HG03159 (cell line): ENCODE results near the gene COMMD9.

Experiments used
- ATAC-seq: cut with Tn5 transposase; IDR thresholded peaks from one replicate; pipeline ENCODE4 v1.9.1; 2021; ENCODE audit warnings: mild to moderate bottlenecking, moderate library complexity; ENCODE audit not compliant: unreplicated experiment

The COMMD9 gene

GRCh38 chr11:36227044-36227443 lies 62.2 kb downstream of the COMMD9 start:
- ATAC-seq: no peak

- no peak for ATAC-seq
These were observed 64.9 kb downstream of the COMMD9 start for GRCh38 chr11:36224209-36224882.

GRCh38 chr11:36222831-36223635 lies 66.2 kb downstream of the COMMD9 start:
- ATAC-seq: no peak
